ENCODE data around the gene PAPSS1. TPM values are rescaled to one million over a fixed set of nuclear protein-coding genes. Genes with fewer than 3 reads are reported as not detected.

Gene PAPSS1
- total RNA-seq, 1 donor from 2014 or later: 140 TPM

GRCh38 chr4:107575243-107575642 is 144.8 kb downstream of the PAPSS1 start:
- H3K79me2 ChIP-seq (ENCODE audit: low read depth): no peaks in the 10 kb centered on the region
- Mint-ChIP-seq H3K27me3 (ENCODE audit: insufficient read depth, low read depth) (no peaks in the 10 kb centered on the region), H3K9me3 (no peaks in the 10 kb centered on the region), H3K4me3 (no peak overlapping the region), H3K4me1 (peaks cover 3% of the 10 kb centered on the region), H3K27ac (no peak overlapping the region), H3K36me3 (no peaks in the 10 kb centered on the region)
- no peaks in the 10 kb centered on the region for H3K36me3 ChIP-seq
- no peak overlapping the region for H3K4me3 ChIP-seq
- no peaks in the 10 kb centered on the region for H3K9me3 ChIP-seq (ENCODE audit: low read depth)
- TF ChIP-seq EZH2phosphoT487 (IDR thresholded peaks at IDR 0.05) (no peak), EZH2 (IDR thresholded peaks at IDR 0.05) (no peak)
- TF ChIP-seq, protein P1, sequence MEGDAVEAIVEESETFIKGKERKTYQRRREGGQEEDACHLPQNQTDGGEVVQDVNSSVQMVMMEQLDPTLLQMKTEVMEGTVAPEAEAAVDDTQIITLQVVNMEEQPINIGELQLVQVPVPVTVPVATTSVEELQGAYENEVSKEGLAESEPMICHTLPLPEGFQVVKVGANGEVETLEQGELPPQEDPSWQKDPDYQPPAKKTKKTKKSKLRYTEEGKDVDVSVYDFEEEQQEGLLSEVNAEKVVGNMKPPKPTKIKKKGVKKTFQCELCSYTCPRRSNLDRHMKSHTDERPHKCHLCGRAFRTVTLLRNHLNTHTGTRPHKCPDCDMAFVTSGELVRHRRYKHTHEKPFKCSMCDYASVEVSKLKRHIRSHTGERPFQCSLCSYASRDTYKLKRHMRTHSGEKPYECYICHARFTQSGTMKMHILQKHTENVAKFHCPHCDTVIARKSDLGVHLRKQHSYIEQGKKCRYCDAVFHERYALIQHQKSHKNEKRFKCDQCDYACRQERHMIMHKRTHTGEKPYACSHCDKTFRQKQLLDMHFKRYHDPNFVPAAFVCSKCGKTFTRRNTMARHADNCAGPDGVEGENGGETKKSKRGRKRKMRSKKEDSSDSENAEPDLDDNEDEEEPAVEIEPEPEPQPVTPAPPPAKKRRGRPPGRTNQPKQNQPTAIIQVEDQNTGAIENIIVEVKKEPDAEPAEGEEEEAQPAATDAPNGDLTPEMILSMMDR (IDR thresholded peaks at IDR 0.05): no peak
- H3F3A ChIP-seq (ENCODE audit: low read depth): no peaks in the 10 kb centered on the region
- no peaks in the 10 kb centered on the region for H3K27me3 ChIP-seq
- no peak for DNase-seq (ENCODE audit: low spot score)
- no peaks in the 10 kb centered on the region for H4K20me1 ChIP-seq (ENCODE audit: low read depth)
- no peak overlapping the region for H3K4me2 ChIP-seq
- H3K27ac ChIP-seq: no peak overlapping the region
- H3K4me1 ChIP-seq: no peaks in the 10 kb centered on the region
- no peak overlapping the region for H2AFZ ChIP-seq (replicated peaks)
- no peak overlapping the region for H3K9ac ChIP-seq

DNA sequence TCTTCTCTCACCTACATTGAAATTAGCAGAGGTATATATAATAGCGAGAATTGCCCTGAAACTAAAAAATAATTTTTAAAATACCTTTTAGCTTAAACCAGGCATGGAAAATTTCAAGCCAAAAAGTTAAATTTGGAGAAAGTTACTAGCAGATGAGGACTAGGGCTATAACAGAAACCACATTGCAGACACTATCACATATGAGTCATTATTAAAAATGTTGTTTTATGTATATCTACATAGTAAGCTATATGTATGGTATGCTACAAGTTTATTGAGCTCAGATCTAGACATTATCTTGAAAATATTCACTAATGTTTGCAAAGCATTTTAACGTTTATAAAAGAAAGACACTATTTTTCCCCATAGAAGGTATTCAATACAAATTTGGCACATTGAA is 147.8 kb downstream of the PAPSS1 start:
- no peak overlapping the region for H3K27ac ChIP-seq
- no peaks in the 10 kb centered on the region for H3K79me2 ChIP-seq (ENCODE audit: low read depth)
- H4K20me1 ChIP-seq (ENCODE audit: low read depth): no peaks in the 10 kb centered on the region
- peaks cover 19% of the 10 kb centered on the region for H3K9me3 Mint-ChIP-seq
- H3F3A ChIP-seq (ENCODE audit: low read depth): no peaks in the 10 kb centered on the region
- no peak overlapping the region for H3K4me2 ChIP-seq
- no peaks in the 10 kb centered on the region for H3K27me3 ChIP-seq
- H3K4me3 Mint-ChIP-seq: no peak overlapping the region
- H3K27me3 Mint-ChIP-seq (ENCODE audit: insufficient read depth, low read depth): peaks cover 3% of the 10 kb centered on the region
- no peaks in the 10 kb centered on the region for H3K4me1 Mint-ChIP-seq
- TF ChIP-seq EZH2 (IDR thresholded peaks at IDR 0.05) (no peak), EZH2phosphoT487 (IDR thresholded peaks at IDR 0.05) (no peak)
- TF ChIP-seq, protein P1 (IDR thresholded peaks at IDR 0.05): no peak
- no peaks in the 10 kb centered on the region for H3K9me3 ChIP-seq (ENCODE audit: low read depth)
- H3K36me3 Mint-ChIP-seq: no peaks in the 10 kb centered on the region
- H3K27ac Mint-ChIP-seq: no peak overlapping the region
- no peak for DNase-seq (ENCODE audit: low spot score)
- H3K9ac ChIP-seq: no peak overlapping the region
- H2AFZ ChIP-seq (replicated peaks): no peak overlapping the region
- no peak overlapping the region for H3K4me3 ChIP-seq
- no peaks in the 10 kb centered on the region for H3K36me3 ChIP-seq
- H3K4me1 ChIP-seq: no peaks in the 10 kb centered on the region

DNA sequence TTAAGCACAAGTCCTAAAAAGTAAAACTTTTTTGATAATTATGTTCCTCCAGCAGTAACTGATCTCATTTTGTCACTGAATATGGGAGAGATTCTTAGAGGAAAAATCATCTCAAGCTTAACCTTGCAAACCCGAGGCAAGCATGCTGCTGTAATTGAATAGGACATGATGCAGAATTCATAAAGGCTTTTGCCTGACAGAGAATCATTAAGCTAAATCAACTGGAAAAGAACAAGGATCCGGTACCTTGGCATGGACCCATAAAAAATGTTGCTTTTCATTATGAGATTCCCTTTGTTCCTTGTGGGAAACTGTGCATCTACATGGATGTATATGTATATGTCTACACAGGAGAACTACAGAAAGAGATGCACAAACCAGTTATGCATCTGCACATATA is 149.1 kb downstream of the PAPSS1 start:
- no peak overlapping the region for H3K4me2 ChIP-seq
- H3K4me3 Mint-ChIP-seq: no peak overlapping the region
- no peak overlapping the region for H3K4me3 ChIP-seq
- H3K36me3 ChIP-seq: no peaks in the 10 kb centered on the region
- no peaks in the 10 kb centered on the region for H3K27me3 ChIP-seq
- H3K4me1 Mint-ChIP-seq: no peaks in the 10 kb centered on the region
- H3K27ac Mint-ChIP-seq: no peak overlapping the region
- H3K79me2 ChIP-seq (ENCODE audit: low read depth): no peaks in the 10 kb centered on the region
- no peaks in the 10 kb centered on the region for H4K20me1 ChIP-seq (ENCODE audit: low read depth)
- TF ChIP-seq EZH2 (IDR thresholded peaks at IDR 0.05): no peak
- no peak for TF ChIP-seq EZH2phosphoT487 (IDR thresholded peaks at IDR 0.05)
- TF ChIP-seq, protein P1 (IDR thresholded peaks at IDR 0.05): no peak
- H2AFZ ChIP-seq (replicated peaks): no peak overlapping the region
- no peaks in the 10 kb centered on the region for H3F3A ChIP-seq (ENCODE audit: low read depth)
- H3K9me3 ChIP-seq (ENCODE audit: low read depth): no peaks in the 10 kb centered on the region
- H3K36me3 Mint-ChIP-seq: no peaks in the 10 kb centered on the region
- no peak for DNase-seq (ENCODE audit: low spot score)
- H3K9ac ChIP-seq: no peak overlapping the region
- H3K4me1 ChIP-seq: no peaks in the 10 kb centered on the region
- H3K27ac ChIP-seq: no peak overlapping the region
- peaks cover 3% of the 10 kb centered on the region for H3K27me3 Mint-ChIP-seq (ENCODE audit: insufficient read depth, low read depth)
- H3K9me3 Mint-ChIP-seq: peaks cover 23% of the 10 kb centered on the region

All from neural progenitor cell (in vitro differentiated cells).